ENCODE data around the gene MAPK4.

GRCh38 chr18:50560681-50561629 lies 1.1 kb downstream of the MAPK4 start:
- TF ChIP-seq POLR2A (IDR thresholded peaks at IDR 0.05; ENCODE audit: low read depth, low read length) (no peak), TAF1 (IDR thresholded peaks at IDR 0.05; ENCODE audit: borderline replicate concordance, low read depth, low read length) (no peak), POLR2AphosphoS5 (IDR thresholded peaks at IDR 0.05; ENCODE audit: low read depth, low read length) (no peak)

Data from GM12892 (cell line).